HG03159 (cell line): Measurements from ENCODE around the gene CDH23.
A peak's percentile ranks its signal among the peaks of the same experiment; 100 is the strongest.

ENCODE experiments used
- ATAC-seq: cut with Tn5 transposase; IDR thresholded peaks from one replicate; pipeline ENCODE4 v1.9.1; 2021; ENCODE audit warnings: mild to moderate bottlenecking, moderate library complexity; ENCODE audit not compliant: unreplicated experiment

CDH23 gene

DNA sequence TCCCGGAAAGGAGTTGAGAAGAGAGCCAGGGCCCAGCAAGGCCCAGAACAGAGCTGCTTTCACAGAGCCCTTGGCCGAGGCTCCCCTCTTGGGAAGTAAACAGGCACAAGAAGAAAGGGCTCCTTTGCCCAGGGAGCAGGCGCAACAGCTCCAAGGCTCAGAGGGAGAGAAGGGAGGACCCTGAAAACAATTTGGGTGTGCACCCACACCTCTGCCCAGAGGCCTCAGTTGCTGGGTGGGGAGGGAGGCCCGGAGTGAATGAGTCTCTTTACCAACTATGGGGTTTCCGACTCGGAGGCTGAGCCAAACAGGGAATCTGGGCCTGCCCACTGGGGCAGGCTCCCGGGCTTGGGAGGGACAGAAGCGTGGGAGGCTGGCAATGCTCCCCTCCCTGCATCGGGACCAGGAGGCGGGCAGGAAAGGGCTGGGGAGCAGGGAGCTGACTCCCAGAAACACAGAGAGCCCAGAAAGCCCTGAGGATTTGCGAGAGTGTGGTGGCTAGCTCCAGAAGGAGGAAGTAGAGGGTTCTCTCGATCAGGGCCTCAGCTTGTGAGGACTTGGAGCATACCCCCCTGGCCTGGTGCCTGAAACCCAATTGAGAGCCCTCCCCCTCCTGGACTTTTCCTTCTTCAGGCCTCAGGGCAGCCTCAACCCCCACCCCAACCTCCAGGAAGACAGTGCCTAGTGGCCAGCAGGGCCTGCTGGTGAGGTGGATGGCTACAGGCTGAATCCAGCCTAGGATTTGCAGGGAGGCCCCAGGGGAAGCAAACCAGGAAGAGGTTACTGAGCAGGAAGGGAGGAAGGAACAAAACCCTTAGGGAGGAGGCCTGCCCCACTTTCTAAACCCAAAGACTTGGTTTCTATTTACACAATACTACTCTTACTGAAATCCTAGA, 316.7 kb downstream of the CDH23 start:
- ATAC-seq = no peak

- no peak for ATAC-seq
These were observed 317.3 kb downstream of the CDH23 start for GRCh38 chr10:71714031-71714410.

DNA sequence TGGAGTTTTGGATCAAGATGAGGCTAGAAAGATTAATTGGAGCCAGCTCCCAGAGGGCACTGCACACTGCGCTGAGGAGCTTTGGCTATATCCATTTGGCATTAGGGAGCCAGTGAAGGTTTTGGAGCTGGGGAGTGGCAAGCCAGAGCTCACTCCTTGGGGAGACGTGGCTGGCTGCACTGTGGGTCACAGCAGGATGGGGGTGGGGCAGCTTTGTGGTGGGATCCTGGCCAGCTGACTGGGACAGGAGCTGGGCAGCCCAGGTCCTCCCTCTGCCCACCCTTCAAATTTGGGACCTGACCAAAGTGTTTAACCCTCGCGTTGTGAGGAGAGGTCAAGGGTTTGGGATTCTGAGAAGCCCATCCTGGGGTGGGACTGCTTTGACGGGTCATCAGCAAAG, 317.9 kb downstream of the CDH23 start:
- no peak for ATAC-seq

DNA sequence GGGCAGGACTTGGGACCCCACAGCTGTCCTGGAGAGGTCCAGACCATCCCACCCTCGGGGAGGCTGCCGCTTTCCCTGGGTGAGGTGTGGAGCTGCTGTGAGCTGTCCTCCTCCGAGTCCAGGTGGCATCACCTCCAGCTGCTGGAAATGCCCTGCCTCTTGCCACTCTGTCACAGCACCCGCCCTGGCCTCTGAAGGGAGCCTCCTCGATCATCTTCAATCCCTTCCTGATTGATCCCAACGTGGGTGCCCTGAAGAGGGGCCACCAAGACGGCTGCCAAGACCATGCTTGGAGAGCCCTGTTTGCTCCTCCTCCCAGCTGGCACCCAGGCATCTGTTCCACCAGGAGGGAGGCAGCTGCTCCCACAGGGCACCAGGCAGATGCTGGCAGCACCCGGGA, 318.3 kb downstream of the CDH23 start:
- ATAC-seq = no peak

DNA sequence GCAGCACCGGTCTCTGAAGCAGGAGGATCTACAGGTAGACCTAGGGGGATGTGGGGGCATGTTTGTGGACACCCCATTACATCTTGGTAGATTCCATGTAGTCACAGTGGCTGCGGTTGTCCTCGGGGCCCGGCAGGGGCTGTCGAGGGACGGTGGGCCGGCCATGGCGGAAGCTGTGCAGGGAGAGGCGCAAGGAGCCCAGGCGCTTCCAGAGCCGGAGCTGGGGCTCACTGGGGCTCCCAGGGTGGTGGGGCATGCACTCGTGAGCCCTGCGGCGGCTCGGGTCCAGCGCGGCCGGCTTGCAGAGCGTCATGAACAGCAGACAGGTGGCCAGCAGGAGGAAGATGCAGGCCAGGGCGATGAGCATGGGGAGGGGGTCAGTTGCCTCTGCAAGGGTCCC, 319.1 kb downstream of the CDH23 start:
- ATAC-seq = no peak

GRCh38 chr10:71716426-71716825, 319.7 kb downstream of the CDH23 start:
- ATAC-seq = no peak

DNA sequence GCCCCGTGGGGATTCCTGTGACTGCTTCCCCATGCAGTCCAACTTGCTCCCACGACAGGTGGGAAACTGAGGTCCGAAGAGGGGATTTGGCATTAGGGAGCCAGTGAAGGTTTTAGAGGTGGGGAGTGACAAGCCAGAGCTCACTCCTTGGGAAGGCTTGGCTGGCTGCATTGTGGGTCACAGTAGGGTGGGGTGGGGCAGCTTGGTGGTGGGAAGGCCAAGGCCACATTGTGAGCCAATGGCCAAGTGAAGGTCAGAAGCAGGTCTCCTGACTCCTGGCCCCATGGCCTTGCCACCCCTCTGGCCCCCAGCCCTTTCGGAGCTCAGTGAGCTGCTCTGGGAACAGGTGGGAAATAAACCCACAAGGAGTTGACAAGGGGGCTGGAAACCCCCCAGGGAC, 320.3 kb downstream of the CDH23 start:
- ATAC-seq = no peak

GRCh38 chr10:71717551-71717951, 320.8 kb downstream of the CDH23 start:
- no peak for ATAC-seq

- no peak for ATAC-seq
These were observed 321.5 kb downstream of the CDH23 start for GRCh38 chr10:71718165-71718698.

DNA sequence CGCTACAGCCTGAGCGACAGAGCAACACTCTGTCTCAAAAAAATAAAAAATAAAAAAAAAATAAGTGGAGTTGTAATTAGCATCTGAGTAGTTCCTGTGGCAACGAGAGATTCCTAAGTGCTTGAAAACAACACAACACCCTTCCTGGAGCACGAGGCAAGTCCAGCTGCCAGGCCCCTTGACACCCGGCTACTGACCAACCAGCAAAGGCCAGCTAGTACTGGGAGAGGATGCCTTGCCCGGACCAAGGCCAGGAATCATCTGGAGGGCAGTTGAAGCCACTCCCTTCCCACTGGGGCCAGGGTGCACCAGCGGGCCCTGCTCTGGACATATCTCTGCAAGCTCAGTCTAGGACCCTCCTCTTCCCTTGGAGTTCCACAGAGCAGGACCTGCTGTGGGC, 322.3 kb downstream of the CDH23 start:
- ATAC-seq = no peak

- no peak for ATAC-seq
These were observed 322.9 kb downstream of the CDH23 start, which contains the start of gene C10orf105 for GRCh38 chr10:71719464-71720201. TSS of gene C10orf105 (minus strand) at chr10:71719778. CDS start at chr10:71716337, 3,441 bp downstream.

- ATAC-seq = no peak
These were observed 323.6 kb downstream of the CDH23 start for GRCh38 chr10:71720288-71720687.

DNA sequence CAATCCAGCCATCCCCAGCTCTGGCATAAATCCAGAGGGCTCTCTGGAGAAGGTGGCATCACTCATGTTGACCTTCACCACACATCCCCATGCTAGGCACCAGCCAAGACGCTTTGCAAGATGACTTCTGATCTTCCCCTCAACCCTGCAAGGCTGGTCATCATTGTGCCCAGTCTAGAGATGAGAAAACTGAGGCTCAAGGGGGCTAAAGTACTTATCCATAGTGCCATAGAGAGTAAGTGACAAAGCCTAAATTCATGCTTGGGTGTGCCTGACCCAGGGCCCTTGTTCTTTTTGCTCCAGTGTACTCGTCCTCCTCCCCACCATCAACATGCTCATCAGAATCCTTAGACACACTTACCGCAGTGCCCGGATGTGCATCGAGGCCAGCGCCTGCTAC, 324.6 kb downstream of the CDH23 start:
- no peak for ATAC-seq

GRCh38 chr10:71722849-71723248, 326.1 kb downstream of the CDH23 start:
- ATAC-seq = no peak

- no peak for ATAC-seq
These were observed 326.6 kb downstream of the CDH23 start for GRCh38 chr10:71723311-71723710.

GRCh38 chr10:71724539-71724938, 327.8 kb downstream of the CDH23 start:
- ATAC-seq = no peak

DNA sequence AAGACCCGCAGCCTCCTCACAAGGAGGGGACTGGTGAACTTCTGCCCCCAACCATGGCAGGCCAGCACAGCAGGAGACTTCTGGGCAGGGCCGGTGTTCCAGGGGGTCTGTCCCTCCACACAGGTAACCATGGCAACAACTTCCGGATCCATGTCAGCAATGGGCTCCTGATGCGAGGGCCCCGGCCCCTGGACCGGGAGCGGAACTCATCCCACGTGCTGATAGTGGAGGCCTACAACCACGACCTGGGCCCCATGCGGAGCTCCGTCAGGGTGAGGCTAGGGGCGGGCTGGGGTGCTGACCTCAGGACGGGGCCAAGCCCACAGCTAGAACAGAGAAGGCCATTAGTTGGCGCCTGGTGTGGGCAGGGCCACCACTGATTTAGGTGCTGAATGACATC, 328.5 kb downstream of the CDH23 start:
- no peak for ATAC-seq

DNA sequence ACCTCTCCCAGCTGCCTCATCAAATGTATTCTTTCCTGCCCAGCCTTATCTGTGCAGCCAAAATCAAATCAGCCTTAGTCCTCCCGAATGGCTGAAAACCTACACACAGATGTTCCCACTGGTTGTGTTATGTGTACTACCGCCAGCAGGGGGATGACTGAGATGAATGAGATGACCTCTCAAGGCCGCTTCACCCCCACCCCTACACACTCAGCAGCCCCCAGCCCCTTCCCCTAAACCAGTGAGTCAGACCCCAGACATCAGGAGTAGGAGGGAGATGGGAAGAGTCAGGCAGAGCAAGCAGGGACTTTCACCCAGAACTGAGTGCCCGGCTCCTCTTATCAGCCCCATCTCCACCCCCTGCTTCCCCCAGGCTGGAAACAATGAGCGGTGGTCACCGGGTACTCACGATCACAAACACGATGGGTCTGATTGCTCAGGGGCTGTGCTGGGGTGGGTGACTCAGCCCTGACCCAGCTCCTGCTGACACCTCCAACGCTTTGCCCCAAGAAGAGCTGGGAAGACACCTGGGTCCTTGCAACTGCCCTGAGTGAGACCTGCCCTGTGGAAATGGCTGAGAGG, 329.4 kb downstream of the CDH23 start:
- no peak for ATAC-seq

- ATAC-seq = no peak
These were observed 329.9 kb downstream of the CDH23 start for GRCh38 chr10:71726580-71727104.

DNA sequence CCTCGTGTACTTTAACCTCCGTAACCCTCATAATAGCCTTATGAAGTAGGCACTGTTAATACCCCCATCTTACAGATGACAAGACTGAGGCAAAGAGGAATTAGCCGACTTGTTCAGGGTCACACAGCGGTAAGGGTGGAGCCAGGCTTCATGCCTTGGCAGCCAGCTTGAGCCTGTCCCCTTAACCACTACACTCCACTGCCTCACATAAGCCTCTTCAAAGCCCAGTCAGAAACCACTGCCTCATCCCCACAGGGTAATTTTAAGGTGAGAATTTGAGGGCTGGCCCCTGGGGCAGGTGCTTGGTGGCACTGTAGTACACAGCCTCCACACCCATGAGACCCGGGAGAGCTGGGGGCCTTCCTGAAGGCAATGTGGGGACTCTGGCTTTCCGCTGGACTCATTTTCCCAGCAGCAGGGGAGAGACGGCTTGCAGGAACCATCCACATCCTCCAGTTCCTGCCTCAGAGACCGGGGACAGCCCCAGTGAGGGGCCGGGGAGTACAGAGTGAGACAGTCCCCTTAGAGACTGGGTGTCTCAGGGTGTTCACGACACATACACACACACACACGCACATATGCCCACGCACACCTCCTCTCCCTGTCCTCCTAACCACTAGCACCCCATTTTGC, 330.5 kb downstream of the CDH23 start:
- ATAC-seq = peak; percentile 48
